Measurements from ENCODE around the gene ENOX1. TPM values are rescaled to one million over a fixed set of nuclear protein-coding genes. Genes with fewer than 3 reads are reported as not detected.

Gene ENOX1
- total RNA-seq, 2 donors from 2014 or later: 0.78 to 4.3 TPM

- Histone ChIP-seq H3K27me3 (no peaks in the 10 kb centered on the region), H3K27ac (no peak overlapping the region), H3K4me3 (no peak overlapping the region), H3K36me3 (replicated peaks in 1 of 2; ENCODE audit: insufficient read depth in 1 of 2, low read depth in 2 of 2) (no peaks in the 10 kb centered on the region), H3K4me1 (peaks cover 16% of the 10 kb centered on the region), H3K9me3 (no peaks in the 10 kb centered on the region)
- no peak for DNase-seq
- no peak for TF ChIP-seq CTCF (IDR thresholded peaks at IDR 0.05)
- no peak for TF ChIP-seq POLR2A (IDR thresholded peaks at IDR 0.05)
- 61 to 68% methylated on average over 2 of the region's 2 CpGs for WGBS, 2 donors
- no peak for ATAC-seq
- intact Hi-C loops (cut with DNase I): no loop called here
Measured at GRCh38 chr13:43682701-43683100, 104.1 kb downstream of the ENOX1 start.

GRCh38 chr13:43676320-43676719, 110.5 kb downstream of the ENOX1 start:
- Histone ChIP-seq H3K27me3 (no peaks in the 10 kb centered on the region), H3K4me1 (no peaks in the 10 kb centered on the region), H3K36me3 (replicated peaks in 1 of 2; ENCODE audit: insufficient read depth in 1 of 2, low read depth in 2 of 2) (no peaks in the 10 kb centered on the region), H3K27ac (no peak overlapping the region), H3K9me3 (no peaks in the 10 kb centered on the region), H3K4me3 (no peak overlapping the region)
- intact Hi-C loops (cut with DNase I): no loop called here
- WGBS, 2 donors: 76 to 80% methylated on average over 1 of the region's 1 CpG
- no peak for ATAC-seq
- no peak for DNase-seq
- TF ChIP-seq POLR2A (IDR thresholded peaks at IDR 0.05) (no peak), CTCF (IDR thresholded peaks at IDR 0.05) (no peak)

GRCh38 chr13:43675577-43675976, 111.2 kb downstream of the ENOX1 start:
- TF ChIP-seq POLR2A (IDR thresholded peaks at IDR 0.05) (no peak), CTCF (IDR thresholded peaks at IDR 0.05) (no peak)
- no peak overlapping the region for H3K4me3 ChIP-seq
- ATAC-seq (no peak), DNase-seq (no peak)
- no peaks in the 10 kb centered on the region for H3K27me3 ChIP-seq
- H3K4me1 ChIP-seq: no peaks in the 10 kb centered on the region
- H3K27ac ChIP-seq: no peak overlapping the region
- 70 to 80% methylated on average over 6 of the region's 6 CpGs for WGBS, 2 donors
- no peaks in the 10 kb centered on the region for H3K9me3 ChIP-seq
- intact Hi-C loops (cut with DNase I): no loop called here
- no peaks in the 10 kb centered on the region for H3K36me3 ChIP-seq (replicated peaks in 1 of 2; ENCODE audit: insufficient read depth in 1 of 2, low read depth in 2 of 2)

GRCh38 chr13:43669964-43670363, 116.8 kb downstream of the ENOX1 start:
- no peak overlapping the region for H3K27ac ChIP-seq
- H3K4me3 ChIP-seq: no peak overlapping the region
- no peaks in the 10 kb centered on the region for H3K4me1 ChIP-seq
- no peak for DNase-seq
- intact Hi-C loops (cut with DNase I): no loop called here
- H3K27me3 ChIP-seq: no peaks in the 10 kb centered on the region
- no peaks in the 10 kb centered on the region for H3K36me3 ChIP-seq (replicated peaks in 1 of 2; ENCODE audit: insufficient read depth in 1 of 2, low read depth in 2 of 2)
- ATAC-seq: no peak
- TF ChIP-seq POLR2A (IDR thresholded peaks at IDR 0.05): no peak
- TF ChIP-seq CTCF (IDR thresholded peaks at IDR 0.05): no peak
- 82 to 89% methylated on average over 3 of the region's 3 CpGs for WGBS, 2 donors
- no peaks in the 10 kb centered on the region for H3K9me3 ChIP-seq

GRCh38 chr13:43669101-43669500, 117.7 kb downstream of the ENOX1 start:
- no peak for DNase-seq
- intact Hi-C loops (cut with DNase I): no loop called here
- 84 to 88% methylated on average over 1 of the region's 1 CpG for WGBS, 2 donors

More at GRCh38 chr13:43669101-43669500, 117.7 kb downstream of the ENOX1 start:
- Histone ChIP-seq H3K36me3 (replicated peaks in 1 of 2; ENCODE audit: insufficient read depth in 1 of 2, low read depth in 2 of 2) (no peaks in the 10 kb centered on the region), H3K4me3 (no peak overlapping the region), H3K9me3 (no peaks in the 10 kb centered on the region), H3K27ac (no peak overlapping the region), H3K27me3 (no peaks in the 10 kb centered on the region), H3K4me1 (no peaks in the 10 kb centered on the region)
- no peak for ATAC-seq
- TF ChIP-seq POLR2A (IDR thresholded peaks at IDR 0.05) (no peak), CTCF (IDR thresholded peaks at IDR 0.05) (no peak)
